UCSD-AML1 (cell line): Measurements from ENCODE around the gene TSPAN31.

Experiments
- DNase-seq: peaks from one replicate; lab custom pipeline; 2025; ENCODE audit not compliant: unreplicated experiment; lab: John Stamatoyannopoulos, UW

TSPAN31 gene

DNA sequence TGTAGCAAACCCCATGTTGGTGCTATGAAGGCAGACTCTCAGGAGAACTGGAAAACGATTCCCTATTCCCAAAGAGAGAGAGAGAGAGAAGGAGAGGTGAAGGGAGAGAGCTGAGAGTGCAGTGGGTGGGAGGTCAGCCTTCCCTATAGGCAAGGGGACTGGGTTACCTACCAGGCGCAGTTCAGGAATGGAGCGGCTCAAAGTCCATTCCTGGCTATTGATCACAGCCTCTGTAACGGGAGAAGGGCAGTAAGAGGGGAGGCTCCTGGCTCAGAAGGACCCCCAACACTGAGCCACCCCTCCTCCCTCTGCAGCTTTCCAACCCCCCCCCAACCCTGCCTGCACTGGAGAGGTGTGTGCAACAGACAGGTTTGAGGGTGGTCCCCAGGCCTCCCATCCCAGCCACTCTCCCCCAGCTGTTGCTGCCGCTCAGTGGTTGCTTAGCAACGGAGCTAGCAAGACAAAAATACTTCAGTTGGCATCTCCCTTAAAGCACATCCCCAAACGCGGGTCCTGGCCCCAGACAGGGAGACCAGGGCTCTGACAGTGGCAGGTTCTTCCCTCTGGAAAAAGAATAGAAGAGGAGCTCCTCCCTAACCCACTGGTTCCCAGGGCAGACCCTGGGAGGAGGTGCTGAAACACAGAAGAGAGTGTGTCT is 9.5 kb upstream of the TSPAN31 start:
- DNase-seq: no peak

DNA sequence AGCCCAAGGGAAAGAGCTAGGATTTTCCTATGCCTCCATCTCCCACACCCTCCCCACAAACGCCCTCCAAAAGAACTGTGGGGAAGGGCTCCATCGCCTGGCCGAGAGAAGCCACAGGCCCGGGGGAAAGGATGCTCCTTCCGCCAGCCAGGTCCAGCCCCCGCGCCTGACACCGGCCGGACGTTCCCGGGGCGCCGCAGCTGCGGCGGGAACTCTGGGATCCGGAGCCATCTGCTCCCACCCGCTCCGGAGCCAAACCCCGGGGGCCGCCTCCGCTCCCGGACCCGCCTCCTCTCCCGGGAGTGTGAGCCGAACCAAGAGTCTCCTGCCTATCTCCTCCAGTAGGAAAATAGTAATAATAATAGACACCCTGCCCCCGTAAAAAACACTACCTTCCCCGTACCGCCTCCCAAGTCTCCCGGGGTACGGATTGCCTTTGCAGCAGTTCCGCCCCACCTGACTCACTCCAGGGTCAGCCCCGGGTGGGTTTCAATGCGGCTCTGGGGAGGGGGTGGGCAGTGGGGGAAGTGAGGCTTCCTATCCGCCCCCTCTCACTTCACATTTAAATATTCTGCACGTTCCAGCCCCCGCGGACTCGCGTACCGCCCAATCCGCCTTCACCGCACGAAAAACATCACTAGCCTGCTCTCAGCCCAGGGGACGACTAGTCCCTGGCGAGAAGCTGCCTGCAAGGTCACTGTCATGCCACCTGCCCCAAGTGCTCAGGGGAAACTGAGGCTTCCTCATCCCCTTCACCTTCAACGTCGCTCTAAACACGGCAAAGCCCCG is 8.7 kb upstream of the TSPAN31 start:
- DNase-seq: no peak

DNA sequence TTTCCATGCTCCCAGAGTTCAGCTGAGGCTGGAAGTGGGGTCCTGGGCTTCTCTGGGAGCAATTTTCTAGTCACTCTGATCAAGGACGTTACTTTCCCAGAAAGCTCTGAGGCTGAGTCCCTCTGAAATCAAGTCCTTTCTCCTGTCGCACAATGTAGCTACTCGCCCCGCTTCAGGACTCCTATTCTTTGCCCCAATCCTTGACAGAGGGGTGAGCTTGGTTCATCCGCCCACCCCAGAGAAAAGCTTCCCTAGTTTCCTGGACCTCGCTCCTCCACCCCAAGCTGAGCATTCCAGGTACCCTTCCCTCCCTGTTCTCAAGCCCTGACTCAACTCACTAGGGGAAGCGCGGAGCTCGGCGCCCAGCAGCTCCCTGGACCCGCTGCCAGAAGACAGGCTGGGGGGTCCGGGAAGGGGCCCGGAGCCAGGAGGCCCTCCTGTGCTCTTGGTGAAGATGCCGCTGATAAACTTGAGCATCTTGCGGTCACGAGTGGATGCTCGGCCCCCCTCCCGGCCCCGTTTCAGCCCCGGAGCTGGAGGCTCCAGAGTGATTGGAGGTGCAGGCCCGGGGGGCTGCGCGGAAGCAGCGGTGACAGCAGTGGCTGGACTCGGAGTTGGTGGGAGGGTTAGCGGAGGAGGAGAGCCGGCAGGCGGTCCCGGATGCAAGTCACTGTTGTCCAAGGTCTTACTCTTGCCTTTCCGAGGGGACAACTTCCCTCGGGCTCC is 7.9 kb upstream of the TSPAN31 start:
- no peak for DNase-seq

DNA sequence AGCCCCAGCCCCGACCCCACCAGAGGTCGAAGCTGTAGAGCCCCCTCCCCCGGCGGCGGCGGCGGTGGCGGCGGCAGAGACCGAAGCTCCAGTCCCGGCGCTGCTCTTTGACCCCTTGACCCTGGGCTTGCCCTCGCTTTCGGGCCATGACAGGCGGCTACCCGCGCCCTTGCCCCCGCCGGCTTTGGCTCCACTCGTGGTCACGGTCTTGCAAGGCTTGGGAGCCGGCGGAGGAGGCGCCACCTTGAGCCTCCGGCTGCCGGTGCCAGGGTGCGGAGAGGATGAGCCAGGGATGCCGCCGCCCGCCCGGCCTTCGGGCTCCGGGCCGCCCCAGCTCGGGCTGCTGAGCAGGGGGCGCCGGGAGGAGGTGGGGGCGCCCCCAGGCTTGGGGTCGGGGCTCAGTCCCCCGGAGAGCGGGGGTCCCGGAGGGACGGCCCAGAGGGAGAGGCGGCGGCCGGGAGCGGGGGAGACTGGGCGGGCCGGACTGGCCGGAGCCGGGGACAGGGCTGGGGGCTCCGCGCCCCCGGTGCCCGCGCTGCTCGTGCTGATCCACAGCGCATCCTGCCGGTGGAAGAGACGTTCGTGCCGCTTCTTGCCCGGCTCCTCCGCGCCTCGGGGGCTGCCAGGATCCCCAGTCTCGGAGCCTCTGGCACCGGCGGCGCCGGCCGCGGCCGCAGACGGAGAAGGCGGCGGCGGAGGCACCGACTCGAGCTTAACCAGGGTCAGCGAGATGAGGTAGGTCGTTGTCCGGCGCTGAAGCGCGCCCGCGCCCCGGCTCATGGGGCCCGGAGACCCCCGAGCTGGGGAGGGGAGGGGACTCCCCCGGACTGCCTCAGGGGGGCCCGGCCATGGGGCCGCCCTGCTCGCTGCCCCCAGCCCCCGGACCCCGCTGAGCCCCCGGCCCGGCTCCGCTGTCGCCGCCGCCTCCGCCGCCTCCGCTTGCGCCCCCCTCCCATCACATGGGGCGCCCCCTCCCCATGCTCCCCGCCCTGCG is 7.1 kb upstream of the TSPAN31 start:
- DNase-seq: no peak

DNA sequence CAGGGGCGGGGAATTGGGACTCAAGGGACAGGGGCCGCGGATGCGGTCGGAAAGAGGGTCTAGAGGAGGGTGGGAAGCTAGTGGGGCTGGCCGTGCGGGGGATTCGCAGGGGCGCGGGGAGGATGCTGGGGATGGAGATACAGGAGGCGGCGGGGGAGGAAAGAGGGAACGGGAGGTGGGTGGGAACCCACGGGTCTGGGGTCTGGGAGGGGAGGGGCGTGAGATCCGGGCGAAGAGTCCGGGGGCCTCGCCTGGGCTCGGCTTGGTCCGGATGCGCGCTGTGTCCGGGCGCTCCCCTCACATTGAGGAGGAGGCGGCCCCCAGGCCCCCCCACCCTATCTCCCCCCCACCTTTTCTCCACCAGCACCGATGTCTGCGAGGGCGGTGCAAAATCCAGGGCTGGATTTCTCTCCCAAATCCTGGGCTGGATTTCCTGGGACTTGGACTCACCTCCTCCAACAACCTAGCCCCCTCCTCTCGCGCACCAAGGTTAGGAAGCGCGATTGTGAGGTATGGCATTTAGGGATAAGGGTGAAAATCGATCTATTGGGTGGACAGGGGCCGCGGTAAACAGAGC is 6.1 kb upstream of the TSPAN31 start, which contains the start of gene AGAP2:
Gene AGAP2 (minus strand): TSS at position 82 of the 577 bp plus-strand sequence. CDS start 496 bp downstream, outside the sequence.
- DNase-seq: no peak

DNA sequence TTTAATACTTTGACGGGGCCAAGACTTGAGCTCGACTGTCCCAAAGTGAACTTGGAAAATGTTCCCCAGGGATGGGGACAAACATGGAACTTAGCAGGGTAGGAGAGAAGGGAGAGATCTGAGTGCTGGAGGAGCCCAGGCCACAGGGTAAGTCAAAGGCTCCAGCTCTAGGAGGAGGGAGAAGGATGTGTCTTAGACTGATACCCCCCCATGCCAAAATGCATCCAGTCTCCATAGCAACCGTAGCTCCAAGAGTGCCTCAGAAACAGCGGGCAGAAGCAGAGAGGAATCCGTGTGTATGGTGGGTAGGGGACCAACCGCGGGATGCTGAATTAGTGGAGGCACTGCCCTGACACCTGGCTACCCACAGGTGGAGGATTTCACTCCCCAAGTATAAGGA is 5.5 kb upstream of the TSPAN31 start:
- DNase-seq: no peak

DNA sequence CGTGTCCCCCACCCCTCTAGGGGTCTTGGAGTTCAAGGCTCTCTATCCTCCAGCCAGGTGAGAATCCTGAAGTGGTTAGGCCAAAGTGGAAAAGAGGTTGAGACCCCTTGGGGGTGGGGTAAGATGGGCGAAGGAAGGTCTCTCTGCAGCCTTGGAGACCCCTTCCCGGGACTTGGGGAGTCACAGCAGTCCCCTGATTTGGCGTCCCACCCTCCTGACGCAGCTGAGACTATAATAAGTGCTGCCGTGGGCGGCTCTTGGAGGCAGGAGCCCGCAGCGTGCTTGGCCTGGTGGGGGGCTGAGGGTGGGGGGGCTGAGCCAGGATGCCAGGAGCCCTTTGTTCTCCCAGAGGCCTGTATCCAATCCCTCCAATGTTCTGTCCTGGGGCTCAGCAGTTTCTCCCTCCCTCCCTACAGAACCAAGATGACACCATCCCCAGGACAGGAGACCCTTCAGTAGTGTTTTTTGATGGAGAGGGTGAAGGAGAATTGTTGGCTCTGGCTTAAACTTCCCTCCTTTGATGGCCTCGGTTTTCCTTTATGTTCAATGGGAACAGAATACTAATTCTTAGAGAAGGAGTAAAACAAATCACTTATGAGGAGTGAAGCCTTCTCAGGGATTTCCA is 4.8 kb upstream of the TSPAN31 start:
- no peak for DNase-seq

DNA sequence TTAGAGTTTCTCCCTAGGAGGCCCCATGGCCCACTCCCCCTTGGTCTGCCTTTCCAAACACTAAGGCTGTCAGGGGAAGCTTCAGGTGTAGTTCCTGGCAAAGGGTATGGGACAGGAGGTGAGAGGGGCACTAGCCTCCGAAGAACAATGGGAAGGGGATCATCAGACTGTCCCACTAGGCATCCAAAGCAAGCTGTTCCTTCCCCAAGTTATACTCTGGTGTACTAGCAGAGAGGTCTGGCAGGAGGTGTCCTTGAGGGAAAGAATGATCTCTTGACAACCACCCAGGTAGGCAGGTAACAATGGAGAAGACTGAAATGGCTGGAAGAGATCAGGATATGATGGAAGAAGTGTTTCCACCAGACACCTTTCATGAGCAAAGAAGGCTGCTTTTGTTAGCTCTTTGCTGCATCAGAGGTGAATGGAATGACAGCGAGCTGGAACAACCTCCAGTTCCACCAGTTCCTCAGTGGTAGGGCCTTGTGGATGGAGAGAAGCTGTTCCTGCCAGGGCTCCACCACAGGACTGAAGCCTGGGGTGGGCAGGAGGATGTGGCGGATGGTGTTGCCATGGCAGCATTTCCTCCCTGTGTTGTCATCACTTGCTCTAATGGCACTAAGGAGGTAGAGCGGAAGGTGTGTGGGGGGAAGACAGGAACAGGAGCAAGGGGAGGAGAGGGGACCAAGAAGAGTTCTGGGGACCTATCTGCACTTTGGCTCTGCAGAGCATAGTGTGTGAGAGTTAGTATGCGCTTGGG is 4.0 kb upstream of the TSPAN31 start:
- DNase-seq: peak; percentile 84

DNA sequence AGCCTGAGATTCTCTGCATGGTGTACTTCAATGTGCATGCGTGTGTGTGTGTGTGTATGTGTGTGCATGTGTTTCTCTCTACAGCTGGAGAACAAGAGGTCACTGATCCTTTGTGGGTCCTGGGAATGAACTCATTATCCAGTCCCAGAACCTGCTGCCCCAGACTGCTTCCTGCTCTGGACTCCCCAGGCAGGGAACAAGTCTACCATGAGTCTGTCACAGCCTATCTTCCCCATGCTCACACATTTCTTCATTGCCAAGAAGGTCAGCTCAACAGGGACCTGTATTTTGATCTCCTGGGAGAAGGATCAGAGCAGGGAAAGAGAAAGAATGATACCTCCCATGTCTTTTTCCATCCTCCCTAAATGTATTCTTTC is 3.4 kb upstream of the TSPAN31 start:
- no peak for DNase-seq

DNA sequence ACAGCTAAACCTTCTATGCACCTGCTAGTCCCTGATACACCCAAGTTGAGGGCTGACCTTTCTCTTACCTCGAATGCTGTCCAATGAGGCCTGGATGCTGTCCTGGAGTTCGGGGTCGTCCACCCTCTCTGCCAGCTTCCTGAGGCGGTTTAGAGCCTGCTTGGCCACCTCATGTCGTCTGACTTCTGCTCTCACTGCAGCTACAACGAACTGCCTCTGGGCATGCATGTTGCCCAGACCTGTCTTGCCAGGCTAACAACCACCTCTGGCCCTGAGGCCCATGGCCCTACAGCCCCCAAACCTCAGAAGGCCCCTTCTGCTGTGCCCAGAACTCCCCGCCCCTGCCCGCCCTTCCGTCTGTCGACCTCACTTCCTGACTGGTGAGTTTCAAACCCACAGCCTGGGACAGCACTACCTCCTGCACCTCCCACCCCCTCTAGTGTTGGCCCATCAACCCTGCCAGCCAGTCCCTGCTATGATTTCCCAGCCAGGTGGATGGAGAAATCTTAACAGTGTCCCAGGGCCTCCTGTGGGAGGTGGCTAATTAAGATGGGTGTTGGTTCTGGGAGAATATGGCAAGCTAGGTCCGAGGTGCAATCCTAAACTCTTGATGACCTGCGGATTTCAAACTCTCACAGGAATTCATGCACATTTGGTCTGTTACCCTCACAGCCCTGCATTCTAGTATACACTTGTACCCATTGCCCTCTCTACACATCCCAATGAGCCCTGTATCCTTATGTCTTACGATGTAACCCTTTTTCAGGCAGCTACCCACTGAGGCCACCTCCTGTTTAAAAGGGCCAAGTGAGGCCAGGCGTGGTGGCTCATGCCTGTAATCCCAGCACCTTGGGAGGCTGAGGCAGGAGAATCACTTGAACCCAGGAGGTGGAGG is 2.7 kb upstream of the TSPAN31 start:
- DNase-seq: peak; percentile 77

DNA sequence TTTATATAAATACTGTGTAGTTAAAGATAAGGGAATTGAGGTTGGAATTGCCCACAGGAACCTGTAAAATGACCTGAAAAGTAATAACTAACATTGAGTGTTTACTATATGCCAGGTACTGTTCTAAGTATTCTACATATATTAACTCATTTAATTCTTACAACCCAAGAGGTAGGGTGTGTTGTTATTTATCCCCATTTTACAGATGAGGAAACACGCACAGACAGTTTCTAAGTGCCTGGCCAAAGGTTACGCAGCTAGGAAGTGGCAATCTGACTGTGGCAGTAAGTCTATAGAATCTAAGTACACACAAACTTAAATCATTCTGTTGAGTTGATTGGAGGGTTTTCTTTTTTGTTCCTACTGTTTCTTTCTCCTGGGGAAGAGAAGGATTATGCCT is 1.1 kb upstream of the TSPAN31 start:
- DNase-seq: no peak

DNA sequence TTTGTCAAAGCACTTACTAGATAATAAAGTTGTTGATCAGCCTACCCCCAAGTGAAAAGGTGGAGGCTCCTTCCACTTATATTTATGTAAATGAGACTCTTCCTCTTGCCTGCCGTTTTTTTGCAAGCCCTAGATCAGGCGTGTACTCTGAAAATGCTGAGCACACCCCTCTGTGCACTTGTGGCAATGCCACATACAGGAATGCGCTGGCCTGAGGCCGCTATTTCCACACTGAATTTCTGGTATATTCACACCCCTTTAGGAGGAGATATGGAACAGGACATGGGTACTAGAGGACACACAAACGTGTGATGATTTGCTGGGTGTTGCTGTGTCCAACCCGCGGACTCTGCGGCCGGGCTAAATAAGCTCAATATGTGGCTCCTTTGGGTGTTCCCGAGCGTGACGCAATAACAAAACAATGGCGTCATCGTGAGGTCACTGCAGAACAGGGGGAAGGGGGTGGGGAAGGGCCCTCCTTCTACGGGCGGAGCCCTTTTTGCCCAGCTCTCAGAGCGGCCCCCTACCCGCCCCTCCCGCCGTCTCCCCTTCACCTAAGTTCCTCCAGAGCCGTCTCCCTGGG is 554 bp upstream of the TSPAN31 start:
- DNase-seq: peak; percentile 88

DNA sequence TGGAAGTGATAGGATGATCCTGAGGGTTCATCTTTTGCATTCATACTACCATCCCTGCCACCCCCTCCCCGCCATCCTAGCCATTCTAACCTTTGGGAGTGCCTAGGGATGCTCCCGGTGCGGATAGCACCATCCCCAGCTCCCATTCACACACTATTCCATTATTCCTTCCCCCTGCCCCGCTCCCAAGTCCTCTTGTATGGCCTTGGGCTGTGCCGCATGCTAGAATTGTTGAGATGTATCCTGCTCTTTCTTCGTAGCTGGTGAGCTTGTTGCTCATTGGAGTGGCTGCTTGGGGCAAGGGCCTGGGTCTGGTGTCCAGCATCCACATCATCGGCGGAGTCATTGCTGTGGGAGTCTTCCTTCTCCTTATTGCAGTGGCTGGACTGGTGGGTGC is 644 bp downstream of the TSPAN31 start:
- no peak for DNase-seq

DNA sequence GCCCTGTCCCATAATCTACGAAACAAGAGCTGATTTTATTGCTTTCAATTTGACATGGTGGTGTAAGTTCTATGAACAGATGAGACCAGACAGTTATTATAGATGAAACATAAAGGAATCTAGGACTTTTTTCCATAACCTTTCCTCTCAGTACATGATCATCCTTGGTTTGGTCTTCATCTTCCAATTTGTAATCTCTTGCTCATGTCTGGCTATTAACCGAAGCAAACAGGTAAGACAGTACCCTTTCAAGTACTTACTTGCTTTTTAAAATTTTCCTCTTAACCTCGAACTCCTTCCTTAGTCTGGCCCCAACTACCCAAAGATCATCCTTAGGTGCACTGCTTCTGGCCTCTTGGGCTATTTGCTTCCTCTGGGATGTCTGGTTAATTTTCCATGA is 1.2 kb downstream of the TSPAN31 start:
- no peak for DNase-seq

DNA sequence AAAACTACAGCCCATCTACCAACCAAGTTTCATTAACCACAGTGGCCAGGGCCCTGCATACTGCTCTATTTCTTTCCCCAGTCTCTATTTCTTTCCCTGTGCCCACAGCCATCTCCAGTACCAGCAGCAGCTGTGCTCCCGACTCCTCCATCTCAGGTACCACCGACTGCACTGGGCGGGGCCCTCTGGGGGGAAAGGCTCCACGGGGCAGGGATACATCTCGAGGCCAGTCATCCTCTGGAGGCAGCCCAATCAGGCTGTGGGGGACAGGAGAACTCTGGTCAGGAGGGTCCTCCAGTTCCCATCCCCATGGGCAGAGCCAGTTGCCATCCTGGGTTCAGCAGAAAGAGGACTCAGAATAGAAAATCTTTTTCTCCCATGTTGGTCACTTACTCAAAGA is 4.2 kb downstream of the TSPAN31 start:
- DNase-seq: no peak

DNA sequence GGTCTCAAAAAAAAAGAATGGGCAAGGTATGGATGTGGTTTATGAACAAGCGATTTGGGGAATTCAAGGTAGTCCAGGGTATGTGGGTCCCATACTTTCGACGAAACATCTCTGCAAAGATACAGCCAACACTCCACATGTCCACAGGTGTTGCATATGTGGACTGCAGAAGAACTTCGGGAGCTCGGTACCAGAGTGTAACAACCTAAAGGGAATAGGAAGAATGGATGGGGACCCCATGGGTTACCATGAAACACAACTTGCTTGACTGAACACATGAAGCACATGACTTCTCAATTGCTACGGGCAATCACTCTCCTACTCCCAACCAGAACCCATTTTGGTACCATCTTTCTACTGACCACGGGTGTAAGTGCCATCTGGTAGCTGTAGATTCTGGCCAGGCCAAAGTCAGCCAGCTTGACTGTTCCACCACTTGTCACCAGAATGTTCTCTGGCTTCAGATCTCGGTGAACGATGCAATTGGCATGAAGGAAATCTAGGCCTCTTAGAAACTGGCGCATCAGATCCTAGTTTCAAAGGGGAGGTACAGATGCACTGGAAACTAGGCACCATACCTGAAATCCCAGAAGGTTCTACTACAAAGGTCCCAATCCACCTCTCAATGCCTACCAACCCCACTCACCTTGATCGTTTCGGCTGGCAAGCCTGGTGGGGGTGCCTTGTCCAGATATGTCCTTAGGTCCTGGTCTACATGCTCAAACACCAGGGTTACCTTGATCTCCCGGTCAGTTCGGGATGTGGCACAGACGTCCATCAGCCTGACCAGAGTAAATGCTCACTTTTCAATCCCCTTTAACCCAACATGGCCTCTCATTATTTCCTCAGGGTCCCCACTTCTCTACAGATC is 6.0 kb downstream of the TSPAN31 start:
- DNase-seq: no peak

DNA sequence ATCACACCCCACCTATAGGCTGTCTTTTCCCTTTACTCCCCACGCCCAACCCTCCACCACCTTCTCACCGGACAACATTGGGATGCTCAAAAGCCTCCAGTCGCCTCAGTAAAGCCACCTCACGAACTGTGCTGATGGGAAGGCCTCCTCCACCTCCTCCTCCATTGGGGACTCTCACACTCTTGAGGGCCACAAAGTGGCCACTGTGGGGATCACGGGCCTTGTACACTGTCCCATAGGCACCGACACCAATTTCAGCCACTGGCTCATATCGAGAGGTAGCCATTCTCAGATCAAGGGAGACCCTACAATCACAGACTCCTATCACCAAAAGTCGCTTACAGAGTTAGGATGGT is 6.6 kb downstream of the TSPAN31 start:
- DNase-seq: peak; percentile 48
